ENCODE measurements around the gene RAD23A.

DNA sequence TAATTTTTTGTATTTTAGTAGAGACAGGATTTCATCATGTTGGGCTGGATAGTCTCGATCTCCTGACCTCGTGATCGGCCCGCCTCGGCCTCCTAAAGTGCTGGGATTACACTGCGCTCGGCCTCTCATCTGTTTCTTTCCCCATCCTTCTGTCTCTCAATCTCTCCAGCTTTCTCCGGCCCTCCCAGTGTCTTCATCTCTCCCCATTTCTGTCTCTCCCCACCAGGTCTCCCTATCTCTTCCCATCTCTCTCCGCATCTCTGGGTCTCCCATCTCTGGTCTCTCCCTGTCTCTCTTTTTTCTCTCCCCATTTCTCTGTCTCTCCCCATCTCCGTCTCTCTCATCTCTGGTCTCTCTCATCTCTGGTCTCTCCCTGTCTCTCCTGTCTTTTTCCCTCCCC, 37.4 kb downstream of the RAD23A start:
- no peak for TF ChIP-seq POLR2AphosphoS5 (IDR thresholded peaks at IDR 0.05)
- TF ChIP-seq, protein P1, sequence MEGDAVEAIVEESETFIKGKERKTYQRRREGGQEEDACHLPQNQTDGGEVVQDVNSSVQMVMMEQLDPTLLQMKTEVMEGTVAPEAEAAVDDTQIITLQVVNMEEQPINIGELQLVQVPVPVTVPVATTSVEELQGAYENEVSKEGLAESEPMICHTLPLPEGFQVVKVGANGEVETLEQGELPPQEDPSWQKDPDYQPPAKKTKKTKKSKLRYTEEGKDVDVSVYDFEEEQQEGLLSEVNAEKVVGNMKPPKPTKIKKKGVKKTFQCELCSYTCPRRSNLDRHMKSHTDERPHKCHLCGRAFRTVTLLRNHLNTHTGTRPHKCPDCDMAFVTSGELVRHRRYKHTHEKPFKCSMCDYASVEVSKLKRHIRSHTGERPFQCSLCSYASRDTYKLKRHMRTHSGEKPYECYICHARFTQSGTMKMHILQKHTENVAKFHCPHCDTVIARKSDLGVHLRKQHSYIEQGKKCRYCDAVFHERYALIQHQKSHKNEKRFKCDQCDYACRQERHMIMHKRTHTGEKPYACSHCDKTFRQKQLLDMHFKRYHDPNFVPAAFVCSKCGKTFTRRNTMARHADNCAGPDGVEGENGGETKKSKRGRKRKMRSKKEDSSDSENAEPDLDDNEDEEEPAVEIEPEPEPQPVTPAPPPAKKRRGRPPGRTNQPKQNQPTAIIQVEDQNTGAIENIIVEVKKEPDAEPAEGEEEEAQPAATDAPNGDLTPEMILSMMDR (IDR thresholded peaks at IDR 0.05) = no peak

Data from prostate gland (tissue), 2 donors.